ENCODE results near the gene CDH13. TPM values are rescaled to one million over a fixed set of nuclear protein-coding genes. Genes with fewer than 3 reads are reported as not detected.

The CDH13 gene
- total and polyA plus RNA-seq, 9 of the 15 experiments (the other 6 are each of a cell fraction or from before 2014, with no cell fraction given), result 0.03 TPM; not detected in 8

- TF ChIP-seq, protein P1, sequence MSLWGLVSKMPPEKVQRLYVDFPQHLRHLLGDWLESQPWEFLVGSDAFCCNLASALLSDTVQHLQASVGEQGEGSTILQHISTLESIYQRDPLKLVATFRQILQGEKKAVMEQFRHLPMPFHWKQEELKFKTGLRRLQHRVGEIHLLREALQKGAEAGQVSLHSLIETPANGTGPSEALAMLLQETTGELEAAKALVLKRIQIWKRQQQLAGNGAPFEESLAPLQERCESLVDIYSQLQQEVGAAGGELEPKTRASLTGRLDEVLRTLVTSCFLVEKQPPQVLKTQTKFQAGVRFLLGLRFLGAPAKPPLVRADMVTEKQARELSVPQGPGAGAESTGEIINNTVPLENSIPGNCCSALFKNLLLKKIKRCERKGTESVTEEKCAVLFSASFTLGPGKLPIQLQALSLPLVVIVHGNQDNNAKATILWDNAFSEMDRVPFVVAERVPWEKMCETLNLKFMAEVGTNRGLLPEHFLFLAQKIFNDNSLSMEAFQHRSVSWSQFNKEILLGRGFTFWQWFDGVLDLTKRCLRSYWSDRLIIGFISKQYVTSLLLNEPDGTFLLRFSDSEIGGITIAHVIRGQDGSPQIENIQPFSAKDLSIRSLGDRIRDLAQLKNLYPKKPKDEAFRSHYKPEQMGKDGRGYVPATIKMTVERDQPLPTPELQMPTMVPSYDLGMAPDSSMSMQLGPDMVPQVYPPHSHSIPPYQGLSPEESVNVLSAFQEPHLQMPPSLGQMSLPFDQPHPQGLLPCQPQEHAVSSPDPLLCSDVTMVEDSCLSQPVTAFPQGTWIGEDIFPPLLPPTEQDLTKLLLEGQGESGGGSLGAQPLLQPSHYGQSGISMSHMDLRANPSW (CRISPR knock-in tag; IDR thresholded peaks at IDR 0.05), result no peak
- TF ChIP-seq TSC22D4 (tag; IDR thresholded peaks at IDR 0.05), result no peak
- no peak for TF ChIP-seq SRF (CRISPR knock-in tag; IDR thresholded peaks at IDR 0.05)
- TF ChIP-seq, protein P2, sequence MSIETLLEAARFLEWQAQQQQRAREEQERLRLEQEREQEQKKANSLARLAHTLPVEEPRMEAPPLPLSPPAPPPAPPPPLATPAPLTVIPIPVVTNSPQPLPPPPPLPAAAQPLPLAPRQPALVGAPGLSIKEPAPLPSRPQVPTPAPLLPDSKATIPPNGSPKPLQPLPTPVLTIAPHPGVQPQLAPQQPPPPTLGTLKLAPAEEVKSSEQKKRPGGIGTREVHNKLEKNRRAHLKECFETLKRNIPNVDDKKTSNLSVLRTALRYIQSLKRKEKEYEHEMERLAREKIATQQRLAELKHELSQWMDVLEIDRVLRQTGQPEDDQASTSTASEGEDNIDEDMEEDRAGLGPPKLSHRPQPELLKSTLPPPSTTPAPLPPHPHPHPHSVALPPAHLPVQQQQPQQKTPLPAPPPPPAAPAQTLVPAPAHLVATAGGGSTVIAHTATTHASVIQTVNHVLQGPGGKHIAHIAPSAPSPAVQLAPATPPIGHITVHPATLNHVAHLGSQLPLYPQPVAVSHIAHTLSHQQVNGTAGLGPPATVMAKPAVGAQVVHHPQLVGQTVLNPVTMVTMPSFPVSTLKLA (conservative IDR thresholded peaks at IDR 0.05), result no peak
- TF ChIP-seq, protein P3, sequence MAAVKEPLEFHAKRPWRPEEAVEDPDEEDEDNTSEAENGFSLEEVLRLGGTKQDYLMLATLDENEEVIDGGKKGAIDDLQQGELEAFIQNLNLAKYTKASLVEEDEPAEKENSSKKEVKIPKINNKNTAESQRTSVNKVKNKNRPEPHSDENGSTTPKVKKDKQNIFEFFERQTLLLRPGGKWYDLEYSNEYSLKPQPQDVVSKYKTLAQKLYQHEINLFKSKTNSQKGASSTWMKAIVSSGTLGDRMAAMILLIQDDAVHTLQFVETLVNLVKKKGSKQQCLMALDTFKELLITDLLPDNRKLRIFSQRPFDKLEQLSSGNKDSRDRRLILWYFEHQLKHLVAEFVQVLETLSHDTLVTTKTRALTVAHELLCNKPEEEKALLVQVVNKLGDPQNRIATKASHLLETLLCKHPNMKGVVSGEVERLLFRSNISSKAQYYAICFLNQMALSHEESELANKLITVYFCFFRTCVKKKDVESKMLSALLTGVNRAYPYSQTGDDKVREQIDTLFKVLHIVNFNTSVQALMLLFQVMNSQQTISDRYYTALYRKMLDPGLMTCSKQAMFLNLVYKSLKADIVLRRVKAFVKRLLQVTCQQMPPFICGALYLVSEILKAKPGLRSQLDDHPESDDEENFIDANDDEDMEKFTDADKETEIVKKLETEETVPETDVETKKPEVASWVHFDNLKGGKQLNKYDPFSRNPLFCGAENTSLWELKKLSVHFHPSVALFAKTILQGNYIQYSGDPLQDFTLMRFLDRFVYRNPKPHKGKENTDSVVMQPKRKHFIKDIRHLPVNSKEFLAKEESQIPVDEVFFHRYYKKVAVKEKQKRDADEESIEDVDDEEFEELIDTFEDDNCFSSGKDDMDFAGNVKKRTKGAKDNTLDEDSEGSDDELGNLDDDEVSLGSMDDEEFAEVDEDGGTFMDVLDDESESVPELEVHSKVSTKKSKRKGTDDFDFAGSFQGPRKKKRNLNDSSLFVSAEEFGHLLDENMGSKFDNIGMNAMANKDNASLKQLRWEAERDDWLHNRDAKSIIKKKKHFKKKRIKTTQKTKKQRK (IDR thresholded peaks at IDR 0.05; ENCODE audit: borderline replicate concordance, low read depth, low read length), result no peak
- TF ChIP-seq THRA (IDR thresholded peaks at IDR 0.05), result no peak
Measured at GRCh38 chr16:83592778-83593177, 966.0 kb downstream of the CDH13 start (continued).

All from K562 (cell line).